ENCODE measurements around the gene DGKI. TPM values are rescaled to one million over a fixed set of nuclear protein-coding genes. Genes with fewer than 3 reads are reported as not detected.

The DGKI gene
- total and polyA plus RNA-seq, 9 of the 15 experiments (the other 6 are each of a cell fraction or from before 2014, with no cell fraction given): 0.11 to 0.54 (median 0.15) TPM; not detected in 5

DNA sequence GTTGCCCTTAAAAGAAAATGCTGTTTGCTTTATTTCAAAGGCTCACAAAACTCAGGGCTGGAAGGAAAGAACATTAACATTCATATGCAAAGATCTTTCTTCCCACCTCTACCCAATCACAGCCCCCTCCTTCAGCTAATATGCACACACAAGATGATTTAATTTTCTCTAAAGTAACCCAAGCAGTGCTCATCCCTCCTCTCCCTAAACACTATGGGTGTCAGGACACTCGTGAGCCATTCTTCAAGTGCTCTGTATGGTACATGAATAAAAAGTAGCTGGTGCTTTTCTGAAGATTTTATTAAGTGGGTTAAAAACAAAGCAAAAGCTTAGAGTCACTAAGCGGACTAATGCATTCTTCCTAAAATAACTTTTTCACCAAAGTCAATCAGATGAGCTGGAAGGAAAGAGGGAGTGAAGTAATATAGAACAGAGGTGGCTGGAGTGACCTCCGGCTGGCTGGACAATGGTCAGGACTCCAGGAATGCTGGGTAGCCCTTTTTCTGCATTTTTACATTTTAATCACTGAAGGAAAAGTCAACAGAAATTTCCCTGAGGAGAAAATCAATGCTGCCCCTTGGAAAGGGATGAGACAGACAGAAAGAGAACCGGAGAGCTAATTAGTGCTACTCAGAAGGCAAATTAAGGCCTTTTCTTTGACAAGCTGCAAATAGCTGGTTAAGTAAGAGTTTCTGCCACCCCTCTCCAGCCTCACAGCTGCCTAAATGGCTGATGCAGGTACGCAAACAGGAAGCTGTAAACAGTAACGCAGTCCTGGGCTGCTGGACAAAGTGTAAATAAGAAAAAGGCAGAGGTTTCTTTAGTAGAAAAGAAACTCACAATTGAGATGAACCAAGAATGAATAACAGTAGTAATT is 6.6 kb downstream of the DGKI start:
- TF ChIP-seq, protein P1, sequence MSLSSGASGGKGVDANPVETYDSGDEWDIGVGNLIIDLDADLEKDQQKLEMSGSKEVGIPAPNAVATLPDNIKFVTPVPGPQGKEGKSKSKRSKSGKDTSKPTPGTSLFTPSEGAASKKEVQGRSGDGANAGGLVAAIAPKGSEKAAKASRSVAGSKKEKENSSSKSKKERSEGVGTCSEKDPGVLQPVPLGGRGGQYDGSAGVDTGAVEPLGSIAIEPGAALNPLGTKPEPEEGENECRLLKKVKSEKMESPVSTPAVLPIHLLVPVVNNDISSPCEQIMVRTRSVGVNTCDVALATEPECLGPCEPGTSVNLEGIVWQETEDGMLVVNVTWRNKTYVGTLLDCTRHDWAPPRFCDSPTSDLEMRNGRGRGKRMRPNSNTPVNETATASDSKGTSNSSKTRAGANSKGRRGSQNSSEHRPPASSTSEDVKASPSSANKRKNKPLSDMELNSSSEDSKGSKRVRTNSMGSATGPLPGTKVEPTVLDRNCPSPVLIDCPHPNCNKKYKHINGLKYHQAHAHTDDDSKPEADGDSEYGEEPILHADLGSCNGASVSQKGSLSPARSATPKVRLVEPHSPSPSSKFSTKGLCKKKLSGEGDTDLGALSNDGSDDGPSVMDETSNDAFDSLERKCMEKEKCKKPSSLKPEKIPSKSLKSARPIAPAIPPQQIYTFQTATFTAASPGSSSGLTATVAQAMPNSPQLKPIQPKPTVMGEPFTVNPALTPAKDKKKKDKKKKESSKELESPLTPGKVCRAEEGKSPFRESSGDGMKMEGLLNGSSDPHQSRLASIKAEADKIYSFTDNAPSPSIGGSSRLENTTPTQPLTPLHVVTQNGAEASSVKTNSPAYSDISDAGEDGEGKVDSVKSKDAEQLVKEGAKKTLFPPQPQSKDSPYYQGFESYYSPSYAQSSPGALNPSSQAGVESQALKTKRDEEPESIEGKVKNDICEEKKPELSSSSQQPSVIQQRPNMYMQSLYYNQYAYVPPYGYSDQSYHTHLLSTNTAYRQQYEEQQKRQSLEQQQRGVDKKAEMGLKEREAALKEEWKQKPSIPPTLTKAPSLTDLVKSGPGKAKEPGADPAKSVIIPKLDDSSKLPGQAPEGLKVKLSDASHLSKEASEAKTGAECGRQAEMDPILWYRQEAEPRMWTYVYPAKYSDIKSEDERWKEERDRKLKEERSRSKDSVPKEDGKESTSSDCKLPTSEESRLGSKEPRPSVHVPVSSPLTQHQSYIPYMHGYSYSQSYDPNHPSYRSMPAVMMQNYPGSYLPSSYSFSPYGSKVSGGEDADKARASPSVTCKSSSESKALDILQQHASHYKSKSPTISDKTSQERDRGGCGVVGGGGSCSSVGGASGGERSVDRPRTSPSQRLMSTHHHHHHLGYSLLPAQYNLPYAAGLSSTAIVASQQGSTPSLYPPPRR (CRISPR knock-in tag; IDR thresholded peaks at IDR 0.05; ENCODE audit: borderline replicate concordance): no peak
- TF ChIP-seq CBX5 (IDR thresholded peaks at IDR 0.05; ENCODE audit: borderline replicate concordance, low read depth): no peak
- no peak for TF ChIP-seq TAF9B (IDR thresholded peaks at IDR 0.05; ENCODE audit: partially characterized antibody)
- TF ChIP-seq CTBP1 (IDR thresholded peaks at IDR 0.05; ENCODE audit: borderline replicate concordance): no peak
- TF ChIP-seq ASH1L (IDR thresholded peaks at IDR 0.05; ENCODE audit: borderline replicate concordance, low read depth, partially characterized antibody): no peak
- no peak for TF ChIP-seq TCFL5 (CRISPR knock-in tag; conservative IDR thresholded peaks at IDR 0.05)
- no peak for TF ChIP-seq CHCHD3 (CRISPR knock-in tag; IDR thresholded peaks at IDR 0.05)
- Histone ChIP-seq H3K27ac (ENCODE audit: extremely low read depth, low read depth, low read length) (no peak overlapping the region), H3K4me1 (replicated peaks in 1 of 2; ENCODE audit: control insufficient read depth in 2 of 2, insufficient read depth in 2 of 2, low read length in 2 of 2) (no peaks in the 10 kb centered on the region), H3K36me3 (ENCODE audit: control insufficient read depth, insufficient read depth, low read length) (no peaks in the 10 kb centered on the region), H3K9ac (ENCODE audit: insufficient read depth in 1 of 2, low read depth in 2 of 2, low read length in 2 of 2) (no peak overlapping the region), H3K9me3 (replicated peaks; ENCODE audit: control insufficient read depth, insufficient read depth, low read depth, low read length) (no peaks in the 10 kb centered on the region), H2AFZ (ENCODE audit: low read depth, low read length) (no peak overlapping the region), H3K27me3 (ENCODE audit: control insufficient read depth in 2 of 2, insufficient read depth in 2 of 2, low read length in 2 of 2) (peaks cover 18 to 21% of the 10 kb centered on the region in 2 experiments; a peak in 4 of 5 replicates), H3K4me2 (ENCODE audit: insufficient read depth, low read length) (no peak overlapping the region), H3K9me1 (ENCODE audit: control insufficient read depth, insufficient read depth, low read length) (no peaks in the 10 kb centered on the region), H3K4me3 (no peak overlapping the region), H4K20me1 (replicated peaks; ENCODE audit: control insufficient read depth, insufficient read depth, low read length) (no peaks in the 10 kb centered on the region), H3K79me2 (ENCODE audit: control insufficient read depth, insufficient read depth, low read length) (no peaks in the 10 kb centered on the region)
- no TSS peak for BruUV-seq (replicated peaks)
- no peak for ATAC-seq
- DNase-seq (ENCODE audit: extremely low read depth in 1 of 4, low spot score in 3 of 4): no peak
- CTCF ChIA-PET (ENCODE audit: low intra/inter-chr PET ratio): no interaction called here
- FAIRE-seq: no peak
- WGBS (ENCODE audit: insufficient coverage, low coverage, missing lambda C conversion rate): 3% methylated on average over 6 of the region's 6 CpGs
- POLR2A ChIA-PET: interaction anchor here (0.9 to 2.2 kb wide), 3 partner anchors 9 to 22 kb away, joined by 3 to 6 read pairs (median 3); no protein-coding TSS in a partner anchor
- in situ Hi-C loops (cut with MboI) (no loop called here), intact Hi-C loops (cut with micrococcal nuclease) (no loop called here)
